ENCODE results near the gene ACAA2.

Gene ACAA2

DNA sequence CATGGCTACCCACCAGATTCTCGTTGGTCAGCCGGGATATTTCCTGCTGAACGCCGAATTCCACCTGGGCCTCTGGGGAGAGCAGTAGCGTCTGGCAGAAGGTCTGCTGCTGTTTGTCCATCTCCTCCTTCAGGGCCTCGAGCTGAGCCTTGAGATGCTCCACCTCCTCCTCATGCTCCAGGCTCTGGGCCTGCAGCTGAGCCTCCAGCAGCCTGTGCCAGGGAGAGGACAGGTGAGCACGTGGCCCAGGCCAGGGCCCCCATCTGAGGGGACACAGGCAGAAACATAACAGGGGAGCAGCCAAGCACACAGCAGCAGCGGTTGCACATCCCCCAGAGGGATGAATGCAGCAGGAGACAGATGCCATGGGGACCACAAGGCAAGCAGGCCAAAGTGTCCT is 40.1 kb upstream of the ACAA2 start:
- H3K4me1 ChIP-seq (ENCODE audit: control insufficient read depth, insufficient read depth, low read length): peaks cover 15% of the 10 kb centered on the region
- no peak overlapping the region for H3K4me3 ChIP-seq (ENCODE audit: low read length)
- no peaks in the 10 kb centered on the region for H3K9me3 ChIP-seq (replicated peaks; ENCODE audit: low read length)
- H3K36me3 ChIP-seq (ENCODE audit: insufficient read depth, low read length): no peaks in the 10 kb centered on the region
- H3K27me3 ChIP-seq (ENCODE audit: control insufficient read depth, insufficient read depth, low read length): no peaks in the 10 kb centered on the region
- H3K9ac ChIP-seq (ENCODE audit: low read depth, low read length): no peak overlapping the region
- no peak overlapping the region for H3K4me2 ChIP-seq (ENCODE audit: low read length)

DNA sequence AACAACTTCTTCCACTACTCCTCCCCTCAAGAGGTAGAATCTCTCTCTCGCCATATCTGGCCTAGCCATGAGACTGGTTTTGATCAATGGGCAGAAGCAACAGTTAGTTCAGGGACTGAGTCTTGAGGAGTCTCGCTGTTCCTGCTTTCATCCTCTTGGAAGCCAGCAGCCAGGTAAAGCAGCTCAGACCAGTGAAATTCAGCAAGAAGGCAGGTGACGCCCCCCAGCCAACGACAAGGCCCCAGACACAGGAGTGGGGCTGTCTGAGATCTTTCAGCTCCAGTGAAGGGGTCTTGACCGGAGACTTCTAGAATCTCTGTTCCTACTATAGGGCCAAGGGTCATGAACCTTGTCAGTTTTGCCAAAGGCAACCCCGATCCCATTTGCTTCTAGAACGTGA is 39.7 kb upstream of the ACAA2 start:
- H3K4me2 ChIP-seq (ENCODE audit: low read length): no peak overlapping the region
- no peak overlapping the region for H3K9ac ChIP-seq (ENCODE audit: low read depth, low read length)
- H3K9me3 ChIP-seq (replicated peaks; ENCODE audit: low read length): no peaks in the 10 kb centered on the region
- H3K4me3 ChIP-seq (ENCODE audit: low read length): no peak overlapping the region
- no peaks in the 10 kb centered on the region for H3K36me3 ChIP-seq (ENCODE audit: insufficient read depth, low read length)
- peaks cover 13% of the 10 kb centered on the region for H3K4me1 ChIP-seq (ENCODE audit: control insufficient read depth, insufficient read depth, low read length)
- H3K27me3 ChIP-seq (ENCODE audit: control insufficient read depth, insufficient read depth, low read length): no peaks in the 10 kb centered on the region

DNA sequence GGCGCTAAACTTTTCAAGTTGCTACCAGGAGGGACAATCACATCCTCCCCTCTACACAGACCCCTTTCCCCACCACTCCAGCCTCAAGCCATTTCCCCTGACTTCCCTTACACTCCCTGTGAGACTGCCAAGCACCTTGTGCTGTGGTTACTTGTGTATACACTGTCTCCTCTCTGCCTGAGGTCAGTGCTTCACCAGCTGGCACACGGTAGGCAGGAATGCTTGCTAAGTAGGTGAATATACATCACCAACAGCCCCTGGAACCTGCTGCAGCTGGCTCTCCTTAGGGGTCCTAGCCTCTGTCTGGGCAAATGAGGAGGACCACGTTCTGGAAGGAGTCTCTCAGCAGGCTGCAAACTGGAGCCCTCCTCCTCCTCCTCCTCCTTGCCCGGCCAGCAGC is 38.3 kb upstream of the ACAA2 start:
- Histone ChIP-seq H3K4me1 (ENCODE audit: control insufficient read depth, insufficient read depth, low read length) (peaks cover 15% of the 10 kb centered on the region), H3K4me3 (ENCODE audit: low read length) (no peak overlapping the region), H3K9me3 (replicated peaks; ENCODE audit: low read length) (no peaks in the 10 kb centered on the region), H3K36me3 (ENCODE audit: insufficient read depth, low read length) (no peaks in the 10 kb centered on the region), H3K4me2 (ENCODE audit: low read length) (no peak overlapping the region), H3K27me3 (ENCODE audit: control insufficient read depth, insufficient read depth, low read length) (no peaks in the 10 kb centered on the region), H3K9ac (ENCODE audit: low read depth, low read length) (no peak overlapping the region)

DNA sequence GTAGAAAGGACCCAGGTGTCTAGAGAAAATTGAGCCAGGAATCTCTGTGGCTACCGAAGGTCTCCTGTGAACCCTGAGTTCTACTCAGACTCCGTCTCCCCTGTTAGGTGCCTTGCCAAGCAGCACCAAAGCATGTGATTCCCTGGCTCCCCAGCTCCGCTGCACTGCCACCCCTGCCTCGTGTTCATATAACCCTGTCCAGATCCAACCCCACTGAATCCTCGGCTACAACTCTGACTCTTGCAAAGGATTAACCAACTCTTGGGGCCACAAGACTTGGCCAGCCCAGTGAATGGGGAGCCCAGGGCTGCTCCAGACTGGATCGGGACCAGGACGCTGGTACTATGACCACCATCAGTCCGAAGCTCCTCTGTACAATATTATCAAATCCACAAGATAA is 37.3 kb upstream of the ACAA2 start:
- Histone ChIP-seq H3K9me3 (replicated peaks; ENCODE audit: low read length) (no peaks in the 10 kb centered on the region), H3K27me3 (ENCODE audit: control insufficient read depth, insufficient read depth, low read length) (no peaks in the 10 kb centered on the region), H3K4me1 (ENCODE audit: control insufficient read depth, insufficient read depth, low read length) (peaks cover 24% of the 10 kb centered on the region), H3K4me3 (ENCODE audit: low read length) (no peak overlapping the region), H3K36me3 (ENCODE audit: insufficient read depth, low read length) (no peaks in the 10 kb centered on the region), H3K4me2 (ENCODE audit: low read length) (no peak overlapping the region), H3K9ac (ENCODE audit: low read depth, low read length) (no peak overlapping the region)

DNA sequence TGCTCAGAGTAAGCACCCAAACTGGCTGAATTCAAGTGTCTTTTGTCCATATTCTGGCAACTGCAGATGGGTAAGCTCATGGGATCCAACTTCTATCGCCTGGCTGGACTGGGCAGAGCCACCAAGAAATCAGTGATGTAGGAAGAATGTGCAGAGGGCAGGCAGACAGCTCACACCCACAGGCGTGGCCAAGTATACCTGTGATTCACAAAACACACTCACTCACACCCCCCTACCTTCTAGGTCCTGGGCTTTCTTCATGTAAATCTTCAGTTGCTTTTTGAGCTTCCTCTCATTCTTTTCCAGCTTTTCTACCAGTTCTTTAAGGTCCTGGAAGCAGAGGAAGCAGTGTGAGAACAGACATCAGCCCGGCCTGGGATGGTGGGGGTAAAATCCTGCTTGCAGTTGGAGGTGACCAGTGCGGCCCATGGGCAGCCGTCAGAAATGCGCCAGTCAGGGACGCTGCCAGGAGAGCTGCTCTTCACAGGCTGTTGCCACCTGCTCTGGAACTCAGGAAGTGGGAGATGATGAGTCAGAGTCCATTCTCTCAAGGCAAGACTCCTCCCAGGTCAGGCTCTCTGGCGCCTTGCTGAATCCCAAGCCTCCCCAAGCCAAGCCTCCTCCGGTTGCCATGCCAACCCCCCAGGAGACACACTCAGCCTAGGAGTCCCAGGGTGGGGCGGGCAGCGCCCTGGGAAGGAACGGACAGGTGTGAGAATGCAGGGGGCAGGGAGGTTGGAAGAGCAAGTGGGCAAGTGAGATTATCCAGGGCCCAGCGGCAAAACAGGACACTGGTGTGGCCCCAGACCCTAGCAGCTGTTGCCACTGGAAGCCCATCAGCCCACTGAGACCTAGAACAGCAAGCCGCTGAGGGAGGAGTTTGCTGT is 36.2 kb upstream of the ACAA2 start:
- Histone ChIP-seq H3K27me3 (ENCODE audit: control insufficient read depth, insufficient read depth, low read length) (no peaks in the 10 kb centered on the region), H3K9ac (ENCODE audit: low read depth, low read length) (no peak overlapping the region), H3K4me2 (ENCODE audit: low read length) (peak overlapping the region; percentile 47), H3K36me3 (ENCODE audit: insufficient read depth, low read length) (no peaks in the 10 kb centered on the region), H3K4me3 (ENCODE audit: low read length) (peak overlapping the region; percentile 26), H3K9me3 (replicated peaks; ENCODE audit: low read length) (no peaks in the 10 kb centered on the region), H3K4me1 (ENCODE audit: control insufficient read depth, insufficient read depth, low read length) (peaks cover 24% of the 10 kb centered on the region)

DNA sequence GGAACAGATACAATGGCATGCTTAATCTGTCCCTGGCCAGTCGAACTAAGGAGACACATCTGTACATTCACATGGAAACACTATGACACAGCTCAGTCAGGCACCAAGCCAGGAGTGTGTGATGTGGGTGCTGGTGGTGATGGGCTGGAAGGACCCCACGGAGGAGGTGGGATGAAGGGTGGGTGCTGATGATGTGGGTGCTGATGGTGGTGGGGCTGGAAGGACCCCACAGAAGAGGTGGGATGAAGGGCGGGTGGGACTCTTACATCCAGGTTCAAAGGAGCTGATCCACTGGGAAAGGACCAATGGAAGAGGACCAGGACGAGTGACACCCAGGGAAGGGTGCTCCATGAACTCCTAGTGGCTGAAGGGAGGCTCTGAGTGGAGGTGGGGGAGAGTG is 34.8 kb upstream of the ACAA2 start:
- no peak overlapping the region for H3K4me2 ChIP-seq (ENCODE audit: low read length)
- no peak overlapping the region for H3K9ac ChIP-seq (ENCODE audit: low read depth, low read length)
- peaks cover 33% of the 10 kb centered on the region for H3K4me1 ChIP-seq (ENCODE audit: control insufficient read depth, insufficient read depth, low read length)
- H3K36me3 ChIP-seq (ENCODE audit: insufficient read depth, low read length): no peaks in the 10 kb centered on the region
- no peaks in the 10 kb centered on the region for H3K9me3 ChIP-seq (replicated peaks; ENCODE audit: low read length)
- H3K4me3 ChIP-seq (ENCODE audit: low read length): no peak overlapping the region
- H3K27me3 ChIP-seq (ENCODE audit: control insufficient read depth, insufficient read depth, low read length): no peaks in the 10 kb centered on the region

DNA sequence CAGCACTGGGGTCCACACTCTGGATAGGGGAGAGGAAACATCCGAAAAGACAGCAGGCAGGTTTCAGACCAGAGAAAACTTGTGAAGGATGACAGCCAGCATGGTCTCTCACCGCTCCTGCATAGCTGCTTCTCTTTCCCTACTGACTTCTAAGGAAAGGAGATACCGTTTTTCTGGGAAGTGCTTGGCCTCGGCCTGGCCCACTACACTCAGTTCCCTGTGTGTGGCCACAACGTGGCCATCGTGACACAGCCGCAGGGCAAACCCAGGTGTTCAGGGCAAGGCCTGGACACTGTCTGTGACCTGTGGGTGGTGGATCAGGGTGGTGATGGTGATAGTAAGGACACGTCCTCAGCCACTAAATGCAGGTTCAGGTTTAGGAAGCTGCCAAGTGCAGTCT is 34.2 kb upstream of the ACAA2 start:
- Histone ChIP-seq H3K9me3 (replicated peaks; ENCODE audit: low read length) (no peaks in the 10 kb centered on the region), H3K4me1 (ENCODE audit: control insufficient read depth, insufficient read depth, low read length) (peaks cover 33% of the 10 kb centered on the region), H3K4me2 (ENCODE audit: low read length) (no peak overlapping the region), H3K9ac (ENCODE audit: low read depth, low read length) (no peak overlapping the region), H3K36me3 (ENCODE audit: insufficient read depth, low read length) (no peaks in the 10 kb centered on the region), H3K4me3 (ENCODE audit: low read length) (no peak overlapping the region), H3K27me3 (ENCODE audit: control insufficient read depth, insufficient read depth, low read length) (no peaks in the 10 kb centered on the region)

DNA sequence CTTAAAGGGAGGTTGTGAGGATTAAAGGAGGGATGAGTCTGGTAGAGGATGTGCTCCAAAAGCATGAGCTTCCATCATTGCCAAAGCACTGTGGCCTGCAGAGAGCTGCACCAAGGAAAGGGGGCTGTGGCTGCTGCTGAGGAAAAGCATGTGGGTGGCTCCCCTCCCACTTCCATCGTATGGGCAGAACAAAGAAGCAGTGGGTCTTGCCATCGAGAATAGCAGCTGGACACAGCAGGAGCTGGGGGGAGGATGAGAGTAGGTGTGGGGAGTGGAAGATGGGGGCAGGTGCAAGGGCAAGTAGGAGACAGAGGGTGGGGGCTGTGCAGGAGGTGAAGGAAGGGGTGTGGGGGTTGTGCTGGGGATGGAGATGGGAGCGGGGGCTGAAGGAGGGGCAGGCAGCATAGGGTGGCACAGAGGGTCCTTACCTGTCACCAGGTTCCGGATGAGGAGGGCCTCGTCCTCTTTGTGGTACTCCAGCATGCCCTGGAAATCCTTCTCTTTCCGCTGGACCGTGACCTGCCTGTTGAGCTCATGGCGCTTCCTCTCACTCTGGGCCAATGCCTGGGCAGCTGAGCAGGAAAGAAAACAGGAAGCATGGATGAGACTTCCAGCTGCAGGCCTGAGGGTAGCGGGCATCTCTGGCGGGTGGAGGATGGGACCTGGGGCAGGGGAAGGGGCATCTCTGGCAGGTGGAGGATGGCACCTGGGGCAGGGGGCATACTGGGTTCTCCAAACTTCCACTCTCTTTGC is 33.6 kb upstream of the ACAA2 start:
- peaks cover 33% of the 10 kb centered on the region for H3K4me1 ChIP-seq (ENCODE audit: control insufficient read depth, insufficient read depth, low read length)
- no peak overlapping the region for H3K4me2 ChIP-seq (ENCODE audit: low read length)
- H3K4me3 ChIP-seq (ENCODE audit: low read length): no peak overlapping the region
- H3K27me3 ChIP-seq (ENCODE audit: control insufficient read depth, insufficient read depth, low read length): no peaks in the 10 kb centered on the region
- H3K36me3 ChIP-seq (ENCODE audit: insufficient read depth, low read length): no peaks in the 10 kb centered on the region
- H3K9ac ChIP-seq (ENCODE audit: low read depth, low read length): no peak overlapping the region
- H3K9me3 ChIP-seq (replicated peaks; ENCODE audit: low read length): no peaks in the 10 kb centered on the region

DNA sequence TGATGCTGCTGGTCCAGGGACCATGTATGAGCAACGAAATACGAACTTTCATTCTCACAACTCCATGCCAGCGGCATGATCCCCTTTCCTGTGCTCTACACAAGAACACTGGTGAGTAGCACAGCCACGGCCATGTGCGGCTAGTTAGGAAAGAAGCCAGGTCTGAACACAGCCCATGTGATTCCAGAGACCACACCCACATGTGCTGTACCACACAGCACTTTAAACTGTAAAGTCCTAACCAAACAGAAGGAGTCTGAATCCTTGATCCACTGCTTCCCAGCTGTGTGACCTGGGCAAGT is 33.0 kb upstream of the ACAA2 start:
- no peaks in the 10 kb centered on the region for H3K27me3 ChIP-seq (ENCODE audit: control insufficient read depth, insufficient read depth, low read length)
- H3K9me3 ChIP-seq (replicated peaks; ENCODE audit: low read length): no peaks in the 10 kb centered on the region
- peak overlapping the region; percentile 7 for H3K4me2 ChIP-seq (ENCODE audit: low read length)
- H3K9ac ChIP-seq (ENCODE audit: low read depth, low read length): no peak overlapping the region
- H3K4me1 ChIP-seq (ENCODE audit: control insufficient read depth, insufficient read depth, low read length): peaks cover 33% of the 10 kb centered on the region
- H3K36me3 ChIP-seq (ENCODE audit: insufficient read depth, low read length): no peaks in the 10 kb centered on the region
- H3K4me3 ChIP-seq (ENCODE audit: low read length): no peak overlapping the region

DNA sequence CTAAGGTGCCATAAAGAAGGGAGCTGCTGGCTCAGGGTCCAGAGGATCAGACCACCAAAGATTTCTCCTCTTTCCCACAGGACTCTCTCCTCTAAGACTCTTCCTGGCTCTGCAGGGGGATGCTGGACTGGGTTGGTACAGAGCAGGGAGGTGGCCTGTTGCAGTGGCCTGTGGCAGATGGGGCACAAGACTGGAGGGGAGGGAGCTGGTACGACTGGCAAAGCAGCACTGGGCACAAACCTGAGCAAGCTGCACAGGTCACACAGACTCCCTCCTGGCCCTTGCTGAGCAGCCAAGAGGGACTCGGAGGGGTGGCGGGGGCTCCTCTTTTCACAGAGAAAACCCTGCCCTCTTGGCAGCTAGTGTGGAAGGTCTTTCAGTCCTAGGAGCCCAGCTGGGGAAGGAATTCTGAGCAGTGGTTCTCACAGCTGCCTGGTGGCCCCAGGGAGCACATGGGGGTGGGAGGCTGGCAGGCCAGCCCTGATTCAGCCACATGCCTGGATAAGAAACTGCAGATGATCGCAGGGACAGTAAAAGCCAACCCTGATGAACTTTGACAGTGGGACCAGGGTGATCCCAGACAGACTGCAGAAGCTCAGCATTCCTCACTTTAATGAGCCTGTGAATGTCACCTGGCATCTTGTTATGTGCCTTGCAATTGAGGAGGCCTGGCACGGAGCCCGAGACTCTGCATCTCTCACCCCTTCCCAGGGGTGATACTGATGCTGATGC is 32.5 kb upstream of the ACAA2 start:
- no peaks in the 10 kb centered on the region for H3K36me3 ChIP-seq (ENCODE audit: insufficient read depth, low read length)
- H3K9me3 ChIP-seq (replicated peaks; ENCODE audit: low read length): no peaks in the 10 kb centered on the region
- no peaks in the 10 kb centered on the region for H3K27me3 ChIP-seq (ENCODE audit: control insufficient read depth, insufficient read depth, low read length)
- H3K9ac ChIP-seq (ENCODE audit: low read depth, low read length): no peak overlapping the region
- H3K4me3 ChIP-seq (ENCODE audit: low read length): no peak overlapping the region
- peaks cover 33% of the 10 kb centered on the region for H3K4me1 ChIP-seq (ENCODE audit: control insufficient read depth, insufficient read depth, low read length)
- H3K4me2 ChIP-seq (ENCODE audit: low read length): peak overlapping the region; percentile 7

DNA sequence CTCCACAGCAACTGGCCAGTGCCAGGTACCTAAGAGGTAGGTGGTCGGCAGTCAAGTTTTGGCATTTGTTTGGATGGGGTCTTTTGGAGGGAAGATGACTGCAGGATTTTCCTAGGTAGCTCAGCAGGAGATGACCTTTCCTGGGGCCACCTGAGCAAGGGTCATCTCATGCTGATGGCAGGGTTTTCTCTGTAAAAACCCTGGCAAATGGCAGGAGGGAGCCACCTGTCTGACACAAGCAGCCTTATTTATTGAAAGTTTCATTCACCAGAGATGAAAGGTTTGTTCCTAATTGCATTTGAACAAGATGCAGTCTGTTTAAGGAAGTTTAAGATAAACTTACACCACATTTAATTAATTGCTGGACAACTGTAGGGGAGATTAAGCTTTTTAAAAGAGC is 31.6 kb upstream of the ACAA2 start:
- Histone ChIP-seq H3K4me1 (ENCODE audit: control insufficient read depth, insufficient read depth, low read length) (peaks cover 29% of the 10 kb centered on the region), H3K4me2 (ENCODE audit: low read length) (no peak overlapping the region), H3K9ac (ENCODE audit: low read depth, low read length) (no peak overlapping the region), H3K36me3 (ENCODE audit: insufficient read depth, low read length) (no peaks in the 10 kb centered on the region), H3K27me3 (ENCODE audit: control insufficient read depth, insufficient read depth, low read length) (no peaks in the 10 kb centered on the region), H3K9me3 (replicated peaks; ENCODE audit: low read length) (no peaks in the 10 kb centered on the region), H3K4me3 (ENCODE audit: low read length) (no peak overlapping the region)

All from skeletal muscle satellite cell (primary cell).